ENCODE data around the gene LRRC4B.

The LRRC4B gene

DNA sequence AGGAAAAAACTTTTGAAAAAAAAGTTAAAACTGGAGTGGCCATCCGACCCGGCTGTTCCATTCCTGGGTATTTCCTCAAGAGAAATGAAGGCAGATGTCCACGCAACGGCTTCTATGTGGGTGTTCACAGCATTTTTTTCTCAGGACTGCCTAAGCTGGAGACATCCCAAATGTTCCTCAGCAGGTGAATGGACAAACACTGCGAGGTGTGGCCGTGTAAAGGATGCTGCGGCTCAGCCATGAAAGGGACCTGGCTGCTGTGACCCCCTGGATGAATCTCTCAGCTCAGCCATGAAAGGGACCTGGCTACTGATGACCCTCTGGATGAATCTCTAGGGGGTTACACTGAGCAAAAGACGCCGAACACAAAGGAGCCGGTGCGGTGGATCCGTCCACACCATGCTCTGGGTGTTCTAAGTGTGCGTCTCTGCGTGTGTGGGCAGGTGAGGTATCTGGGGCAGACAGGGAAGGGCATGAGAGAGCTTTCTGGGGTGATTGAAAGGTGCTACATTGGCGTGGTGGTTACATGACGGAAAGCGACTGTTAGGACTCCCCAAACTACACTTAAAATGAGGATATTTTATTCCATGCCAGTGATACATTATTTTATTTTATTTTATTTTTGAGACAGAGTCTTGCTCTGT lies 47.3 kb downstream of the LRRC4B start:
- no peak for DNase-seq (ENCODE audit: low spot score)

GRCh38 chr19:50519006-50519575 lies 49.1 kb downstream of the LRRC4B start:
- DNase-seq (ENCODE audit: low spot score) = no peak

- DNase-seq (ENCODE audit: low spot score) = no peak
These were observed 49.9 kb downstream of the LRRC4B start for GRCh38 chr19:50518091-50519005.

DNA sequence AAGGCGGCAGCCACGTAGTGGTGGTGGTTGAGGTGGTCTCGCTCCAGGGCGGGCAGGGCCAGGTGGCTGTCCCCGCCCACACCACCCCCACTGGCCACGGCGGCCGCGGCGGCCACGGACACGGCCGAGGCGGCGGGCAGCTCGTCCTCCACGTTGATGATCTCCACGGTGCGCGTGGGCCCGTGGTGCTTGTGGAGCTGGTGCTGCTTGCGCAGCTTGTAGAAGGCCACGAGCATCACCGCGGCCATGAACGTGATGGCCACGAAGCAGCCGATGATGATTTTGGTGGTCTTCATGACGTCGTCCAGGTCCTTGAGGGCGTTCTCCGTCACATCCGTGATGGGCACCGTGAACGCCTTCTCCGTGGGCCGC lies 50.5 kb downstream of the LRRC4B start:
- DNase-seq (ENCODE audit: low spot score) = no peak

GRCh38 chr19:50516964-50517703 lies 51.1 kb downstream of the LRRC4B start:
- DNase-seq (ENCODE audit: low spot score) = no peak

GRCh38 chr19:50516456-50516855 lies 51.8 kb downstream of the LRRC4B start:
- DNase-seq (ENCODE audit: low spot score) = no peak

DNA sequence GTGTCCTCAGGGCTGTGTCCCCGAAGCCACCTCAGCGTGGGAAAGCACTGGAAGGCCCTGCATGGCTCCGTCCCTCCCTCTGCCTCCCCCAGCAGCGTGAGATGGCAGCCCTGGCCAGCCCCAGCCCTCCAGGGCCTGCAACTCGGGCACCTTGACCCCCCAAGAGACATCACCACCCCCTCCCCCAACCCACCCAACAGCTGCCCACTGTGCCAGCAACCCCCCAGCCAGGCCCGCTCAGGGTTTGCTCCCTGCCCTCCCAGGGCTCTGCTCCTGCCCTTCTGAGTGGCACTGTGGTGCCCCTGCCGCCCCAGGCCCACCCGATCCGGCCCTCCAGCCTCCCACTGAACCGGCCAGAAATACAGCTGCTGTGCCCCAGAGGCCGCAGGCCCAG lies 53.1 kb downstream of the LRRC4B start:
- DNase-seq (ENCODE audit: low spot score) = no peak

GRCh38 chr19:50514346-50515167 lies 53.7 kb downstream of the LRRC4B start:
- no peak for DNase-seq (ENCODE audit: low spot score)

DNA sequence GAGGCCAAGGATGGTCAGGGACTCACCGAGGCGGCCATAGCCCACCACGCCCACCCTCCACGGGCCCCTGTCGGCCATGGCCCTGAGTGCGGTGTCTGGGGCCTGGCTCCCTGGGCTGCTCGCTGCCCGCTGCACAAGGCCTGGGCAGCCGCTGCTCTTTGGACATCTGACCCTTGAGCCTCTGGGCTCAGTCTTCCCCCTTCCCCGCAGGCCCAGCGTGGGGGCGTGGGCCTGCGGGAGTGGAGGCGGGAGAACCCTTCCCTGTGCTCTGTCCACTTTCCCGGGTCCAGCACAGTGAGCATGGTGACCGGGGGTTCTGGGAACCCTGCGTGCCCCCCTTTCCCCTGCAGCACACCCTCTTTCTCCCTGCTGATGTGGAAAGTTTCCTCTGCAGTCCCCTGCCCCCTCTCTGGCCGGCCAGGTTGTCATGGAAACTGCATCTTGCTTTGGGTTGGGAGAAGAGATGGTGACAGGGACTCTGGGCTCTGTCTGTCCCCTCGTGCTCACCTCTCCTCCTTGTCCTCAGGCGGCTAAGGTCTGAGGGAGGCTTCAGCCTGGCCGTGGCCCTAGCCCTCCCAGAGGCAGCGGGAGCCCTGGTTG lies 54.4 kb downstream of the LRRC4B start, which contains the start of gene ASPDH:
Gene ASPDH, minus strand, starts transcription at position 168 of the 600 bp plus-strand sequence. Its CDS starts 90 bp downstream, at position 78.
- no peak for DNase-seq (ENCODE audit: low spot score)

DNA sequence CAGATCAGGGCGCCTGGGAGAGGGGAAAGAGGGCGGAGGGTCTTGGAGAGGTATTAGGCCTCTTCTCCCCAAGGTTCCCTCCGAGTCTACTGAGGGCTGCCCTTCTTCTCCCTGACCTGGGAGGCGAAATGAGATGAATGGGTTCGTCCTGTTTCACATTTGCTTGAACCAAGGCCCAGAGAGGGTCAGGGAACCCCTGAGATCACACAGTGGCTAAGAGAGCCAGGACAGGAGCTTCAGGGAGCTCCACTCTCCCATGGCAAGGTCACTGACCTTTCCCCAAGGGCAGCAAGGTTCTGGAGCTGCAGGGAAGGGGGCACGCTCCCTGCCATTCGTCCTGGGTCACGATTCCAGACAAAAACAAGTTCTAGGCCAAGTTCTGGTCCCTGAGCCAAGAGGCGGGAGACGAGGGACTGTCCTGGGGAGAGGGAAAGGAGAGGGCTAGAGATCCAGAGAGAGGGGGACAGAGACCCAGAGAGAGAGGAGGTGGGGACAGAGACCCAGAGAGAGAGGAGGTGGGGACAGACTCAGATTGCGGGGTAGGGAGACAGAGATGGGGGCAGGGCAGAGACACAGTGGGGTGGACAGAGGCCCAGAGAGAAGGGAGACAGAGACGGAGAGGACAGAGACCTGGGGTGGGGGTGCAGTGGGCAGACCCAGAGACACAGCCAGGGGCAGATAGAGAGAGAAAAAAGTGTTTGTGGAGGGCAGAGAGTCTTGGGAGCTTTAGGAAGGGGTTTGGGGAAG lies 55.1 kb downstream of the LRRC4B start:
- no peak for DNase-seq (ENCODE audit: low spot score)

DNA sequence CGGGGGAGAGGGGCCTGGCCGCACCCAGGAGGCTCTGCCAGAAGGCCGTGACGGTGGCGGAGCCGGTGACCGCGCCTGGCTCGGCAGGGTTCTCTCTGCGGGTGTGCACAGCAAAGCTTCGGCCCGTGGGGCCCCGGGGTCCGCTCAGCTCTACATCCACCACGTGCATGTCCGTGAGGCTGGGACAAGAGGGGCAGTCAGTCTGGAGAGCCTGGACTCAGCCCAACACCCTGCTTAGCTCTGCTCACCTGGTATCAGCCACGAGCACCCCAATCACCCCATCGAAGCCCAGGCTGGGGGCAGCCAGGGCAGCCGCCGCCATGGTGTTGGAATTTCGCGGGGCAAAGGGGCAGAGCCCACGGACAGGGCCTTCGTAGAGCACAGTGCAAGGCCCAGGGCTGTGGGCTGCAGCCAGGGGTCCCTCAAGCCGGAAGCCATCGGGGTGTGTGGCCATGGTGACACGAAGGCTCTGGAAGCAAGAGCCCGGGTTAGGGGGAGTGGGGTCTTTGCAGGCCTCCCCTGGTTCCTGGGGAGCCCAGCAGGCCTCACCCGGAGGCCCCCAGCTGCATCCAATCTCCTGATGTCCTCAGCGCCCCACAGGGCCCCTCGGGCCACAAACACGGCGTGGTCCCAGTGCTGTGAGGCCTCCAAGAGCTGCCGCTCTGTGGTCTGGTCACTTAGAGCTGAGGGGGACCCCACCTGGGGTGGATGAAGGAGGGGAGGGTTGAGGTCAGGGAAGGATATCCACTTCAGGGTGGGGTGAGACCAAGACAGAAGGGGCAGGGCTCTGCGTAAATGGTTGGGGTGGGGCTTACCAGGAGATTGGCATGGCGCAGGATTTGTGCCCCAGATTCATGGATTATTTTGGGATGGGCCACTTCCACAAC lies 55.9 kb downstream of the LRRC4B start:
- DNase-seq (ENCODE audit: low spot score) = no peak

GRCh38 chr19:50511069-50511822 lies 57.0 kb downstream of the LRRC4B start, which contains the start of gene JOSD2:
JOSD2 (minus strand) TSS chr19:50511191; CDS start chr19:50510431, 760 bp downstream.
- peak; percentile 98 for DNase-seq (ENCODE audit: low spot score)

GRCh38 chr19:50510700-50511068 lies 57.6 kb downstream of the LRRC4B start:
- DNase-seq (ENCODE audit: low spot score) = peak; percentile 8

DNA sequence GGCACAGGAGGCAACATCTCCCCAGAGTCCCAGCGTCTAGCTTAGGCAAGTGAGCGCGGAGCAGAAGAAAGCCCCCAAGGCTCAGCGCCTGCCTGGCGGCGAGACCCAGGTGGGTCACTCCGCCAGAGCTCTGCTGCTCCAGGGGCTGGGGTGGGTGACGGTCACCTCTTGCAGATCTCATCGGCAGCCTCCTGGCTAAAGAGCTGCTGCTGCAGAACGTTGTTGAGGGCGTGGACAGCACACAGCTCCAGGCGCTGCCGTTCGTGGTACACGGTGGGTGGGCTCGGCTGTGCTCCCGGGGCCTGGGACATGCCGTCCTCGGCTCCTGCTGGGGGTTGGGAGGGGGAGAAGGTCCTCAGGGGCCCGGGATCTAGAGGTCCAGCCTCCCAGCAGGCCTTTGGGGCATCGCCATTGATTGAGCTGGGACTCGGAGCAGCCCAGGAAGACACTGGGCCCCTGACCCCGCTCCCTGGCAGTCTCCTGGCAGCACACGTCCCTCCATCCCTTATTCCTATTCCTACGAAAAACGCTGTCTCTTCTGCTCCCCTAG lies 58.0 kb downstream of the LRRC4B start:
- peak; percentile 23 for DNase-seq (ENCODE audit: low spot score)

DNA sequence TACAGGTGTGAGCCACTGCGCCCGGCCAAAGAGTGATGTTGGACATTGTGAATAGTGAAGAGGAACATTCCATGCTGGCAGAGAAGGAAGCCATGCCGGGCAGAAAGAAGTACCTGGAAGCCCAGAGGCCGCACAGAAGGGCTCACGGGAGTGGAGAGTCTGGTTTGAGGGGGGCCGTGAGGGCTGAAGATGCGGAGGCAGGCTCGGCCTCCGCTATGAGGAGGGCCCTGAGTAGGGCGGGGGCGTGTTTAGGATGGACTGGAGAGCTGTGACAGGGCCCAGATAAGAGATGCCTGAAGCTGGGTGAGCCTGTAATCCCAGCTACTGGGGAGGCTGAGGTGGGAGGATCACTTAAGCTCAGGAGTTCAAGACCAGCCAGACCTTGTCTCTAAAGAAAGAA lies 58.9 kb downstream of the LRRC4B start:
- DNase-seq (ENCODE audit: low spot score) = no peak

DNA sequence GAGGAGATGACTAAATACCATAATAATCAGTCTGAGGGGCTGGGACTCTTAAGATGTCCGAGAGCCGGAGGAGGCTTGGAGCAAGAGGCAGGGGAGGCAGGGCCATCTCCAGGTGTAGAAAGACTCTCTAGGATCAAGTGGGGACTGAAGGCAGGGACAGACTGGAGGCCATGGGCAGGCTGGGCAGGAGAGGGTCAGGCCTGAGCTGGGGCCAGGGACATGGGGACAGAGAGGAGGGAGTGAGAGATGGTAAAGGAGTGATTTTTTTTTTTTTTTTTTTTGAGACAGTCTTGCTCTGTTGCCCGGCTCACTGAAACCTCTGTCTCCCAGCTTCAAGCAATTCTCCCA lies 59.4 kb downstream of the LRRC4B start:
- DNase-seq (ENCODE audit: low spot score) = no peak

- DNase-seq (ENCODE audit: low spot score) = no peak
These were observed 60.9 kb downstream of the LRRC4B start for GRCh38 chr19:50507376-50507775.

DNA sequence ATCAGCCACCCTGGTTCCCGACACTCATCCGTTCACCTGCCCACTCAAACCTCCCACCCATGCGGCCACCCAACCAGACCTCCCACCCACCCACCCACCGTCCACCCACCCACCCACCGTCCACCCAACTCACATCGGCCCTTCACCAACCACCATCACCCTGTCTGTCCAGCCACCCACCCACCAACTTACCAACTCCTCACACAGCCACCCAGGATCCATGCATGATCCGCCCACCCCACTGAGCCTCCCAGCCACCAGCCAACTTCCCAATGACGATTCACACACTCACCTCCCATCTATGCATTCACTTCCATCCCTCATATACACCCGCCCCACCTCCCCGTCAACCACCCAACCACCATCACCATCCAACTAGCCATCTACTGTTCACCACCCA lies 61.5 kb downstream of the LRRC4B start:
- no peak for DNase-seq (ENCODE audit: low spot score)
